OCI-LY1 (cell line): Measurements from ENCODE around the gene KITLG.

Experiments
- CTCF ChIP-seq: fragments of 200-600 bp; sonication (generic), shearing (Covaris generic); IDR thresholded peaks from 2 replicates; pipeline ENCODE4 v1.5.1; 2017; ENCODE audit warnings: mild to moderate bottlenecking, antibody characterized with exemption, low read length, moderate library complexity, mixed read lengths
- EZH2 ChIP-seq: fragments of 200-600 bp; sonication (generic), shearing (Covaris generic); IDR thresholded peaks from 2 replicates; pipeline ENCODE4 v1.8.0; 2017; ENCODE audit warnings: borderline replicate concordance, mixed run types, mild to moderate bottlenecking, antibody characterized with exemption, low read length, moderate library complexity, mixed read lengths

DNA sequence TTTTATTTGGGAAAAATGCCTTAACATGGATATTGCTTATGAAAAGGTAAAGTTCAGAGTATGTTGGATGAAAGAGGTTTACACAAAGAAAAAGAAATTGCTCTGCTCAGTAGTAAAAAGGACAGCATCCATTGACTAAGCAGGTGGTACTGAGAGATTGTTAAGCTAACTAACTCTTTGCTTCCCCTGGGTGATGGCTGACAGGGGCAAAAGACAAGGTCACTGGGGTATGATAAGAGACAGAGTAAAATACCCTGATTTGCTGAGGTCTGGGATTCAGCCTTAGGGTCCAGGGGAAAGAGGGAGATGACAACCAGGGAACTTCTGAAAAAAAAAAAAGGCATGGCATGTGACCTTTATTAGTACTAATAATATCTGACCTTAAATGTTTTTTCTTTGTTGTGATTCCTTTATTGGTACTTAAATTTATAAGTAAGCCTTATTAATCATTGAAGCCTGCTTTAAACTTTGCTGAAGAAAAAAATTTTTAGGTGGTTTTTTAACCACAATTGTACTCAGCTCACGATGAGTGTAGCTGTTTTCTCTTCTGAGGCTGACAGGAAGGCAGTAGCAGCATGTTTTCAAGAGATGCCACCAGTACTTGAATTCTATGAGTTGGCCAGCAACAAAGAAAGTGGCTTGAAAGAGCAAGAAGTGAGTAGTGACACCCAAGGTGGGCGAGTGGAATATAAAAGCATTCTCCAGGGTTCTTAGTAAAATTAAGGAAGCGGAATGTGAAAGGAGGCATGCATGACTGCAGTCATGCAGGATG, 43.7 kb upstream of the KITLG start:
- TF ChIP-seq CTCF (no peak), EZH2 (no peak)
